Activated B cell treated with CpG ODN at 0.5 μM for 24 hours (primary cell): ENCODE results near the gene TRIM56. TPM values are rescaled to one million over a fixed set of nuclear protein-coding genes. Genes with fewer than 3 reads are reported as not detected.
"Not testable (repeated sequence)": the region's sequence is repeated elsewhere in the genome, so short reads cannot be mapped to it uniquely, and the experiment has no call there.

Experiments
- ATAC-seq: fragments of 200-7000 bp; cut with Tn5 transposase; one replicate; pipeline ENCODE4 v1.10.0; 2021; ENCODE audit warnings: low read depth, mild to moderate bottlenecking, moderate library complexity
- CTCF ChIA-PET: fragments of 350-600 bp; sonication (Branson Sonifier 250); formaldehyde crosslinking; loops from one replicate; lab custom pipeline; 2021; ENCODE audit warnings: antibody characterized with exemption; lab: Charles Lee
- POLR2A ChIA-PET: fragments of 350-600 bp; sonication (Branson Sonifier 250); formaldehyde crosslinking; loops from one replicate; lab custom pipeline; 2021; ENCODE audit warnings: antibody characterized with exemption; lab: Charles Lee
- DNase-seq: peaks from one replicate; pipeline ENCODE4 v3.0.0; 2022
- H3K27ac Mint-ChIP-seq: one replicate; pipeline ENCODE4 v1.8.0; 2020; ENCODE audit warnings: mixed read lengths
- H3K27me3 Mint-ChIP-seq: one replicate; pipeline ENCODE4 v1.8.0; 2021; ENCODE audit warnings: mixed read lengths
- H3K36me3 Mint-ChIP-seq: one replicate; pipeline ENCODE4 v1.8.0; 2021; ENCODE audit warnings: low read depth, mixed read lengths
- H3K4me1 Mint-ChIP-seq: one replicate; pipeline ENCODE4 v1.8.0; 2021; ENCODE audit warnings: mixed read lengths
- H3K4me3 Mint-ChIP-seq: one replicate; pipeline ENCODE4 v1.8.0; 2020; ENCODE audit warnings: mild to moderate bottlenecking, mixed read lengths
- H3K9me3 Mint-ChIP-seq: one replicate; pipeline ENCODE4 v1.8.0; 2020; ENCODE audit warnings: mixed read lengths
- CTCF ChIP-seq: fragments of 200-600 bp; IDR thresholded peaks from one replicate; pipeline ENCODE4 v1.8.0; 2022; ENCODE audit warnings: antibody characterized with exemption, mild to moderate bottlenecking
- intact Hi-C: fragments of 100-400 bp; cut with micrococcal nuclease; formaldehyde crosslinking; loops from one replicate; pipeline ENCODE4 v1.15.1; 2024
- total RNA-seq: library from RNA; stranded (reverse); gene quantifications from 2 replicates; pipeline ENCODE4 v1.2.3, GENCODE V29; 2022

Gene TRIM56
- 53.0 and 57.5 TPM in 2 replicates for total RNA-seq

GRCh38 chr7:101085162-101085964 lies at the start of gene TRIM56:
TRIM56 (plus strand) TSS chr7:101085481; CDS start chr7:101087313, 1,832 bp downstream.
- peak; percentile 69 for DNase-seq
- ChIA-PET CTCF (interaction anchor here (1.0 to 2.3 kb wide), 5 partner anchors 8 to 286 kb away, joined by 3 to 6 read pairs (median 4); no protein-coding TSS in a partner anchor), POLR2A (interaction anchor here (0.5 to 2.0 kb wide), 17 partner anchors 10 to 810 kb away, joined by 3 to 18 read pairs (median 4); partner anchors contain the start of genes NAT16, SRRT, TSC22D4 and UFSP1)
- intact Hi-C loops, result loop anchor here (1.0 to 5.0 kb wide), 3 partner anchors 8 to 107 kb away; no protein-coding TSS in a partner anchor
- H3K27ac Mint-ChIP-seq, result peak within 1 kb of the TSS; percentile 97
- H3K36me3 Mint-ChIP-seq, result peaks cover 25% of the 10 kb centered on the region
- TF ChIP-seq CTCF, result no peak
- peaks cover 24% of the 10 kb centered on the region for H3K4me1 Mint-ChIP-seq
- ATAC-seq, result peak; percentile 99
- H3K4me3 Mint-ChIP-seq, result peak within 1 kb of the TSS; percentile 99
- H3K27me3 Mint-ChIP-seq, result no peaks in the 10 kb centered on the region
- H3K9me3 Mint-ChIP-seq, result no peaks in the 10 kb centered on the region

- Mint-ChIP-seq H3K4me3 (no peak overlapping the region), H3K36me3 (no peaks in the 10 kb centered on the region), H3K4me1 (no peaks in the 10 kb centered on the region), H3K27me3 (peaks cover 10% of the 10 kb centered on the region), H3K9me3 (no peaks in the 10 kb centered on the region), H3K27ac (no peak overlapping the region)
- TF ChIP-seq CTCF, result no peak
- POLR2A ChIA-PET, result no interaction called here
- CTCF ChIA-PET, result no interaction called here
- DNase-seq, result no peak
- no peak for ATAC-seq
- intact Hi-C loops, result no loop called here
Measured at GRCh38 chr7:101035941-101036340, 49.3 kb upstream of the TRIM56 start.

- H3K9me3 Mint-ChIP-seq, H3K4me3 Mint-ChIP-seq, H3K27ac Mint-ChIP-seq, ATAC-seq, POLR2A ChIA-PET, intact Hi-C loops, H3K4me1 Mint-ChIP-seq, CTCF ChIA-PET, DNase-seq, H3K36me3 Mint-ChIP-seq: not testable (repeated sequence)
- peaks cover 13% of the 10 kb centered on the region for H3K27me3 Mint-ChIP-seq
Measured at GRCh38 chr7:101041283-101041682, 44.0 kb upstream of the TRIM56 start.

- POLR2A ChIA-PET, result interaction anchor here (1.1 kb wide), 1 partner anchor 169 kb away, joined by 4 read pairs; the partner anchor contains the start of gene UFSP1
- no peak for ATAC-seq
- peaks cover 32% of the 10 kb centered on the region for H3K27me3 Mint-ChIP-seq
Measured at GRCh38 chr7:101058355-101058754, 26.9 kb upstream of the TRIM56 start.

GRCh38 chr7:101059620-101059942 lies 25.7 kb upstream of the TRIM56 start:
- no peak for ATAC-seq
- no peak for DNase-seq
- no peak overlapping the region for H3K27ac Mint-ChIP-seq
- intact Hi-C loops, result loop anchor here (1.0 to 5.0 kb wide), 6 partner anchors 18 to 447 kb away; partner anchors contain the start of gene MOSPD3
- no peak for TF ChIP-seq CTCF
- H3K9me3 Mint-ChIP-seq, result no peaks in the 10 kb centered on the region
- no peaks in the 10 kb centered on the region for H3K36me3 Mint-ChIP-seq
- POLR2A ChIA-PET, result interaction anchor here (0.6 kb wide), 1 partner anchor 162 kb away, joined by 3 read pairs; no protein-coding TSS in a partner anchor
- no peak overlapping the region for H3K4me3 Mint-ChIP-seq
- CTCF ChIA-PET, result interaction anchor here (1.2 to 2.2 kb wide), 5 partner anchors 159 to 354 kb away, joined by 4 to 24 read pairs (median 12); partner anchors contain the start of genes POP7 and UFSP1
- H3K4me1 Mint-ChIP-seq, result no peaks in the 10 kb centered on the region
- H3K27me3 Mint-ChIP-seq, result peaks cover 37% of the 10 kb centered on the region

More at GRCh38 chr7:101058355-101058754, 26.9 kb upstream of the TRIM56 start:
- TF ChIP-seq CTCF, result no peak
- intact Hi-C loops, result loop anchor here (5.0 kb wide), 1 partner anchor 446 kb away; the partner anchor contains the start of gene MOSPD3
- no peak overlapping the region for H3K27ac Mint-ChIP-seq
- no peaks in the 10 kb centered on the region for H3K9me3 Mint-ChIP-seq
- no peaks in the 10 kb centered on the region for H3K4me1 Mint-ChIP-seq
- peak; percentile 43 for DNase-seq
- CTCF ChIA-PET, result interaction anchor here (0.9 to 2.2 kb wide), 6 partner anchors 19 to 353 kb away, joined by 3 to 24 read pairs (median 10); partner anchors contain the start of genes POP7, SLC12A9 and UFSP1
- no peak overlapping the region for H3K4me3 Mint-ChIP-seq
- H3K36me3 Mint-ChIP-seq, result no peaks in the 10 kb centered on the region
